ENCODE data around the gene CPXM2. TPM values are rescaled to one million over a fixed set of nuclear protein-coding genes. Genes with fewer than 3 reads are reported as not detected.

CPXM2 gene
- total RNA-seq, 6 donors from 2014 or later = 0.61 to 10.2 (median 3.1) TPM

DNA sequence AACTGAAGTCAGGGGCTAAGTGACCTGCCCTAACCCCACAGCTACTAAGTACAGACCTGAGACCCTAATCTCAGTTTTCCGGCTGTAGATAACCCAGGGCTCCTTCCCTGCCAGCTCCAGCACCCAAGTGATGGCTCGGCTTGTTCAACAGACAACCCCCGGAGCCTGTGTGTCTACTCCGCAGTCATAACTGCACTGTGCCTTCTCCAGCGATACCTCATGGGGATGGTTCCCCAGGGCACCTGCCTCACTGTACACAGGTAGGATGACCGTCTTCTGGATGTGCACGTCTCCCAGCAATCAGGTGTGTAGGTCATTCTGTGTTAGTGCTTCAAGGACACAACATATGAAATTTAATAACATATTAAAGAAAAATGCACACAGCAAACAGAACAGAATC lies 37.1 kb downstream of the CPXM2 start:
- Histone ChIP-seq H3K27ac (no peak overlapping the region), H3K4me3 (no peak overlapping the region), H3K9me3 (no peaks in the 10 kb centered on the region), H3K4me1 (no peaks in the 10 kb centered on the region), H3K27me3 (no peaks in the 10 kb centered on the region), H3K36me3 (no peaks in the 10 kb centered on the region)
- DNase-seq = no peak
- TF ChIP-seq POLR2AphosphoS5 (IDR thresholded peaks at IDR 0.05) (no peak), EP300 (IDR thresholded peaks at IDR 0.05) (no peak), POLR2A (IDR thresholded peaks at IDR 0.05) (no peak)
- TF ChIP-seq, protein P1, sequence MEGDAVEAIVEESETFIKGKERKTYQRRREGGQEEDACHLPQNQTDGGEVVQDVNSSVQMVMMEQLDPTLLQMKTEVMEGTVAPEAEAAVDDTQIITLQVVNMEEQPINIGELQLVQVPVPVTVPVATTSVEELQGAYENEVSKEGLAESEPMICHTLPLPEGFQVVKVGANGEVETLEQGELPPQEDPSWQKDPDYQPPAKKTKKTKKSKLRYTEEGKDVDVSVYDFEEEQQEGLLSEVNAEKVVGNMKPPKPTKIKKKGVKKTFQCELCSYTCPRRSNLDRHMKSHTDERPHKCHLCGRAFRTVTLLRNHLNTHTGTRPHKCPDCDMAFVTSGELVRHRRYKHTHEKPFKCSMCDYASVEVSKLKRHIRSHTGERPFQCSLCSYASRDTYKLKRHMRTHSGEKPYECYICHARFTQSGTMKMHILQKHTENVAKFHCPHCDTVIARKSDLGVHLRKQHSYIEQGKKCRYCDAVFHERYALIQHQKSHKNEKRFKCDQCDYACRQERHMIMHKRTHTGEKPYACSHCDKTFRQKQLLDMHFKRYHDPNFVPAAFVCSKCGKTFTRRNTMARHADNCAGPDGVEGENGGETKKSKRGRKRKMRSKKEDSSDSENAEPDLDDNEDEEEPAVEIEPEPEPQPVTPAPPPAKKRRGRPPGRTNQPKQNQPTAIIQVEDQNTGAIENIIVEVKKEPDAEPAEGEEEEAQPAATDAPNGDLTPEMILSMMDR (IDR thresholded peaks at IDR 0.05) = no peak
- no peak for ATAC-seq (ENCODE audit: low FRiP score in 2 of 2)
- 86 to 88% methylated on average over 7 of the region's 7 CpGs for WGBS, 2 donors

DNA sequence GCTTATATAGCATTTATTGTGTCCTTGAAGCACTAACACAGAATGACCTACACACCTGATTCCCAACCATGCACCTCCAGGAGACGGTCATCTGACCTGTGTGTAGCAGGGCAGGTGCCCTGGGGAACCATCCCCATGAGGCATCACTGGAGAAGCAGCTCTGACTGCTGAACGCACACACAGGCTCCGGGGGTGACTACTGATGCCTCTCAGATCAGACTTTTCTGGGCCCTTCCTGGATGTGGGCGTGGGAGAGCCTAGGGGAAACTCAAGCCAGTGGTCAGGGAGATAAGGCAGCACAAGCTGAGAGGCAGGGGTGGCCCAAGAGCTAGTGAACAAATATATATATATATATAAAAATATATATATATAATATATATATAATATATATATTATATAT lies 37.6 kb downstream of the CPXM2 start:
- no peak for TF ChIP-seq POLR2AphosphoS5 (IDR thresholded peaks at IDR 0.05)
- TF ChIP-seq EP300 (IDR thresholded peaks at IDR 0.05) = no peak
- TF ChIP-seq, protein P1 (IDR thresholded peaks at IDR 0.05) = no peak
- DNase-seq (no peak), ATAC-seq (ENCODE audit: low FRiP score in 2 of 2) (no peak)
- Histone ChIP-seq H3K9me3 (no peaks in the 10 kb centered on the region), H3K27ac (no peak overlapping the region), H3K36me3 (no peaks in the 10 kb centered on the region), H3K4me1 (no peaks in the 10 kb centered on the region), H3K27me3 (no peaks in the 10 kb centered on the region), H3K4me3 (no peak overlapping the region)
- WGBS, 2 donors = 60 to 68% methylated on average over 4 of the region's 4 CpGs

DNA sequence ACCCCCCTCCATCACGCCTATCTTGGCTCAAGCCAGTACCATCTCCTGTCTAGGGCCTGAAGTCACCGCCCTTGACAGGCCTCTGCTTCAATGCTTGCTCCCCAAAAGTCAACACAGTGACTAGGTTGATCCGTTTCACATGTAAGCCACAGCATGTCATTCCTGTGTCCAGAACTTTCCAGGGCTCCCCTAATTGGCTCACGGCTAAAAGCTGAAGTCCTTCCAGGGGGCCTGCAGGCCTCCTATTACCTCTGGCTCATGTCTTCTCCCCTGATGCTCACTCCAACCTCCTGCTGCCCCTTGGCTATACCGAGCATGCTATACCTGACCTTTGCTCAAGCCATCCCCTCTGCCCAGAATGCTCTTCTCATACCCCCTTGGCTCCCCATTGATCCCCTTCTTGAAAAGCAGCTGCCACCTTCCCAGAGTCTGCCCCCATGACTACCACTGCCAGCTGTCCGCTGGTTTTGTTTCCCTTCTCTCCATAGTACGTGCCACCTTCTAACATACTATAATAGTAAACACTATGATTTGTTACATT lies 39.1 kb downstream of the CPXM2 start:
- no peak overlapping the region for H3K4me3 ChIP-seq
- DNase-seq = no peak
- H3K4me1 ChIP-seq = no peaks in the 10 kb centered on the region
- H3K27me3 ChIP-seq = no peaks in the 10 kb centered on the region
- H3K36me3 ChIP-seq = no peaks in the 10 kb centered on the region
- no peak for TF ChIP-seq POLR2A (IDR thresholded peaks at IDR 0.05)
- no peak for TF ChIP-seq POLR2AphosphoS5 (IDR thresholded peaks at IDR 0.05)
- TF ChIP-seq, protein P1 (IDR thresholded peaks at IDR 0.05) = no peak
- no peak for TF ChIP-seq EP300 (IDR thresholded peaks at IDR 0.05)
- WGBS, 2 donors = 83 to 88% methylated on average over 7 of the region's 7 CpGs
- ATAC-seq (ENCODE audit: low FRiP score in 2 of 2) = no peak
- H3K27ac ChIP-seq = no peak overlapping the region
- H3K9me3 ChIP-seq = no peaks in the 10 kb centered on the region

DNA sequence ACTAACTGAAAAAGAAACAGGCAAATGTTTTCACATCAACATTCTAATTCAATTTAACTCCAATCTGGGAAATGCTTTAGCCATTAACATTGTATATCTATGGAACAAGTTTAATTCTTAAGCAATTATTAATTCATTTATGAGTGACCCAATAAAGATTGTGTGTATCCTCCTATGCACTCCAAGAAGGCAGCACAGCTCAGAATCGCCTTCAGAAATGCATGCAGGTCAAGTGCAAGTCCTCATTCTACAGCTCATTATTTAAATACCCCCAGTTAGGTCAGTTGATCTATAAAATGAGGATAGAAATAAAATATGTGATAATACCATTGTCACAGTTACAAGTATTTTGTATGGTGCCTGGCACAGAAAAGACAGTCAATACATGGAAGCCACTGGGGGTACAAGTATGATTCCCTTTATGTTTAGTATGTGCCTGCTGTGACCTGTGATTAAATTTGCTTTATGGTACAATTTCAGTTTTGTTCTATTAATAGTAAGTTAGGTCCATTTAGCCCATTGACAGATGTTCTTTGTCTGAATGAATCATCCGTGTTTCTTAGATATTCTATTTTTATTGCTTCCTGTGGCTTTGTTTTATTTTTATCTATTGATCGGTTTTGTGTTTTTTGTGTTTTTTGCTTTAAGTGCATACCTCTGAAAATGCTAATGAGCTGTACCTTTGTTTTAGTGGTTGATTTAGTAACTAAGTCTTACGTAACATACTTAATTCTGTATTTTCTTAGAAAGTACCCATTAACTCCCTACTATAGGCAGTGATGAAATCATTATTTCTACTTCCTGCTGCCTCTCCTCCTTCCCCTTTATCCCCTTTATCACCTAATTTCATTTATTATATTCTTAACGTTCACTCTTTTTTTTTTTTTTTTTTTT lies 42.8 kb downstream of the CPXM2 start:
- DNase-seq = no peak
- Histone ChIP-seq H3K27me3 (no peaks in the 10 kb centered on the region), H3K4me3 (no peak overlapping the region), H3K9me3 (no peaks in the 10 kb centered on the region), H3K27ac (no peak overlapping the region), H3K4me1 (no peaks in the 10 kb centered on the region), H3K36me3 (no peaks in the 10 kb centered on the region)
- WGBS, 2 donors = 45 to 48% methylated on average over 5 of the region's 5 CpGs
- TF ChIP-seq POLR2A (IDR thresholded peaks at IDR 0.05) = no peak
- TF ChIP-seq, protein P1 (IDR thresholded peaks at IDR 0.05) = no peak
- ATAC-seq (ENCODE audit: low FRiP score in 2 of 2) = no peak
